GM18517 (cell line): ENCODE results near the gene UNC119.

Experiments used
- ATAC-seq: cut with Tn5 transposase; IDR thresholded peaks from one replicate; pipeline ENCODE4 v1.9.1; 2021; ENCODE audit warnings: mild to moderate bottlenecking, moderate library complexity; ENCODE audit not compliant: unreplicated experiment

Gene UNC119

GRCh38 chr17:28545141-28545503, 7.3 kb downstream of the UNC119 start:
- ATAC-seq, result no peak

- ATAC-seq, result no peak
These were observed 7.9 kb downstream of the UNC119 start for GRCh38 chr17:28544402-28545140.

GRCh38 chr17:28541439-28541838, 11.0 kb downstream of the UNC119 start:
- ATAC-seq, result no peak

- ATAC-seq, result no peak
These were observed 12.2 kb downstream of the UNC119 start for GRCh38 chr17:28540231-28540630.

GRCh38 chr17:28538296-28538895, 14.0 kb downstream of the UNC119 start:
- no peak for ATAC-seq

- ATAC-seq, result no peak
These were observed 15.2 kb downstream of the UNC119 start for GRCh38 chr17:28537219-28537610.

GRCh38 chr17:28536532-28537218, 15.7 kb downstream of the UNC119 start:
- ATAC-seq, result no peak

GRCh38 chr17:28534740-28535375, 17.6 kb downstream of the UNC119 start:
- no peak for ATAC-seq

- no peak for ATAC-seq
These were observed 19.2 kb downstream of the UNC119 start for GRCh38 chr17:28533091-28533807.

GRCh38 chr17:28532050-28532960, 20.1 kb downstream of the UNC119 start:
- ATAC-seq, result no peak

- no peak for ATAC-seq
These were observed 21.5 kb downstream of the UNC119 start for GRCh38 chr17:28530926-28531325.

GRCh38 chr17:28530250-28530649, 22.2 kb downstream of the UNC119 start:
- no peak for ATAC-seq

- no peak for ATAC-seq
These were observed 23.4 kb downstream of the UNC119 start for GRCh38 chr17:28529013-28529400.

GRCh38 chr17:28528327-28529012, 24.0 kb downstream of the UNC119 start:
- ATAC-seq, result no peak

- ATAC-seq, result no peak
These were observed 24.6 kb downstream of the UNC119 start for GRCh38 chr17:28527859-28528258.

- ATAC-seq, result no peak
These were observed 25.2 kb downstream of the UNC119 start for GRCh38 chr17:28527181-28527681.

- no peak for ATAC-seq
These were observed 26.0 kb downstream of the UNC119 start for GRCh38 chr17:28526381-28526780.

- ATAC-seq, result no peak
These were observed 27.7 kb downstream of the UNC119 start for GRCh38 chr17:28524476-28525424.
